GM21723 (cell line): Measurements from ENCODE around the gene EIF5.

ENCODE experiments used
- ATAC-seq: cut with Tn5 transposase; IDR thresholded peaks from one replicate; pipeline ENCODE4 v1.9.1; 2021; ENCODE audit warnings: mild to moderate bottlenecking, moderate library complexity; ENCODE audit not compliant: unreplicated experiment

The EIF5 gene

DNA sequence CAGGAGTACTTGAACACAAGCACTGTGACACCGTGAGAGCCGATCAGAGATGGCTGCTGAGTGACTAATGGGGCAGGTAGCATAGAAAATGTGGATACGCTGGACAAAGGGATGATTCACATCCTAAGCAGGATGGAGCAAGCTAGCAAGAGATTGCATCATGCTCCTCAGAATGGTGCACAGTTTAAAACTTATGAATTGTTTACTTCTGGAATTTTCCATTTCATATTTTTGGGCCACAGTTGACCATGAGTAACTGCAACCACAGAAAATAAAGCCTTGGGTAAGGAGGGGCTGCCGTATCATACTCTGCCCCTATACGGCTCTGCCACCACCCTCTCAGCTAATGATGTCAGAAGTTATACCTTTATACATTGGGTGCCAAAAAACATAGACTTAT, 27.8 kb downstream of the EIF5 start:
- ATAC-seq = no peak

DNA sequence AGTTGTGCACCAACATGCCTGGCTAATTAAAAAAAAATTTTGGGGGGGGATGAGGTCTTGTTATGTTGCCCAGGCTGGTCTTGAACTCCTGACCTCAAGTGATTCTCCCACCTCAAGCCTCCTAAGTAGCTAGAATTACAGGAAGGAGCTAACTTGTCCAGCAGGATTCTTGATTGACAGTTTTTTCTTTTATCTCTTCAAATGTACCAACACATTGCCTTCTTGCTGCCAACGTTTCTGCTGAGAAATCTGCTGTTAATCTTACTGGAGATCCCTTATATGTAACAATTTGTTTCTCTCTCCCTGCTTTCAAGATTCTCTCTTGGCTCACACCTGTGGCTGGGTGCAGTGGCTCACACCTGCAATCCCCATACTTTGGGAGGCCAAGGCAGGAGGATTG, 28.7 kb downstream of the EIF5 start:
- ATAC-seq = no peak

DNA sequence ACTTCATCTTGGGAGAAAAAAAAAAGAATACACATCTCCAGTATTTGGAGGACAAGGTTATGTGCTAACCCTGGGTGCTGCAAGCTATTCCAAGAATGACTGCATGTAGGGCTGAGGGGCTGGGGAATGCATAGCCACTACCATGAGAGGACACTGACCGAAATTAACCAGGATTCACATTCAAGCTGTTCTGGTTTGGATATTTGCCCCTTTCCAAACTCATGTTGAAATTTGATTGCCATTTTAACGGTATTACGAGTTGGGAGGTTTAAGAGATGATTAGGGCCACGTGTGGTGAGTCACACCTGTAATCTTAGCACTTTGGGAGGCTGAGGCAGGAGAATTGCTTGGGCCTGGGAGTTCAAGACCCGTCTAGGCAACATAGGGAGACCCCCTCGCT, 32.7 kb downstream of the EIF5 start:
- no peak for ATAC-seq

DNA sequence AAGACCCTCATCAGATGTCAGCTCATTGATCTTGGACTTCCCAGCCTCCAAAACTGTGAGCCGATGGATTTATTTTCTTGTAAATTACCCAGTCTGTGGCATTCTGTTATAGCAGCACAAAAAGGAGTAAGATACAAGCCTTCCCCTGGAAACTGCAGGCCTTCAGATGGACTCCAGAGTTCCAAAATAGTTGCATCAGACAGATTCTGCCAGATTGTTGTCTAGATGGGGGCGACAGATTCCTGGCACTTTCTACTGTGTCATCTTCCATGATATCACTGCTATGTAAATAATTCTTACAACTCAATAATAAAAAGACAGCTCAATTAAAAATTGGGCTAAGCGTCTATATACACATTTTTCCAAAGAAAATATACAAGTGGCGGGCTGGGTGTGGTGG, 34.0 kb downstream of the EIF5 start:
- no peak for ATAC-seq

DNA sequence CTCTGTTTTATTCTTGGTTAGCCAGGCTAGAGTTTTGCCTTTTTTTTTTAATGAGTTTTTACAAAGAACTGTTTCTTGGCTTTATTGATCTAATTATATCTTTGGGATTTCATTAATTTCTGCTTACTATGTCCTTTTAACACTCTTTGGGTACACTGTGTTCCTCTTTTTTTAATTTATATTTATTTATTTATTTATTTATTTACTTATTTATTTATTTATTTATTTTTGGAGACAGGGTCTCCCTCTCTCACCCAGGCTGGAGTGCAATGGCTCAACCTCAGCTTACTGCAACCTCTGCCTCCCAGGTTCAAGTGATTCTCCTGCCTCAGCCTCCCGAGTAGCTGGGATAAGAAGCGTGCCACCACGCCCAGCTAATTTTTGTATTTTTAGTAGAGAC, 36.0 kb downstream of the EIF5 start:
- no peak for ATAC-seq

DNA sequence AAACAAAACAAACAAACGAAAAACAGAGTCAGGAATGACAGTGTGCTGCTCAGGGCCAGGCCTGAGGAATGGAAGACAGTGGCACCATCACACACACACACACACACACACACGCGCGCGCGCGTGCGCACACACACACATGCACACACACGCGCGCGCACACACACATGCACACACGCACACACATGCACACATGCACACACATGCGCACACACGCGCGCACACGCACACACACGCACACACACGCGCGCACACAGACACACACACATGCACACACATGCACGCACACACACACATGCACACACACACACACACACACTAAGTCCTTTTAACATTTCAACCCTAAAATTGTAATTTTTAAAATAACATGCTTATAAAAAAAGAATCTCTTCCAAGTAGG, 38.0 kb downstream of the EIF5 start:
- ATAC-seq = no peak

DNA sequence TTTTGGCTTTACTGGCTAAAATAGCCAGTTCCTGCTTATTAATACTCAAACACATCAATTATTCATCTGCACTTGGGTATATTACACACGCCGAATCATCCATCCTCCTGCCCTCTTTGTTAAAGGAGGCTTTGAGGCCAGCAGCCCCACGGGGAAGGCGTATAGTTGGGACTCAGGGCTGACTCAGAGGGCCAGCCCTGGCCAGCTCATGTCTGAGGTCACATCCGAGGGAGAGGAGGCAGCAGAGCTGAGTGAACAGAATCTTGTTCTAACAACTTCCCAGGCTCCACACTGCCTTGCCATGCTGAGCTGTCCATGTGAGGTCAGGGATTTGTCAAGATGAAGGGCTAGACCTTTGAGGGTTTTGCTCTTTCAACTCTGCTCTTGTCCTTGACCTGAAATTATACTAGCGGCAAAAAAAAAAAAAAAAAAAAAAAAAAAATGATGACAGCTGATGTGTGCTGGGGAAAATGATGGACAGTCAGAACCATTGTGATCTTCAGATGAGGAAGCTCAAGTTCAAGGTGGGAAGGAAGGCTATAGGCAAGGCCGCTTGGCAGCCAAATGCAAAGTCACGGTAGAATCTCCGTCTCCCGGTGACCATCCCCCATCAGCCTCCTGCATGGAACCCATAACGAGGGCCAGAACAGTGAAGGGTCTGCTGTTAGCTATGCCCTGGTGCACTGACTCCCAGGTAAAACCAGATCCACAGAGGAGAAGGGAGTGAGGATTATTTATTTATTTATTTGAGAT, 38.7 kb downstream of the EIF5 start:
- ATAC-seq = no peak

DNA sequence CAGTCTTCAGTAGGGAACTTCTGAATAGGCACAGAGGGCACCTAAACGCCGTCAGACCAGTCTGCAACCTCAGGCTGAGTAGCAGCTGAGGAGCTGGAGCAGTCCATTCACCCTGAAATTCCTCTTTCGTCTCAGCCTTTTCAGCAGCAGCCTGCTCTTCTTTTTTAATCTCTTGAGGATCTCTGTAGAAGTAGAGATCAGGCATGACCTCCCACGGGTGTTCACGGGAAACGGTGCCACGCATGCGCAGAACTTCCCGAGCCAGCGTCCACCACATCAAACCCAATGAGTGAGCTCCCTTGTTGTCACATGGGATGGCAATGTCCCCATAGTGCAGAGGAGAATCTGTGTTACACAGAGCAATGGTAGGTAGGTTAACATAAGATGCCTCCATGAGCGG, 40.1 kb downstream of the EIF5 start:
- ATAC-seq = no peak

DNA sequence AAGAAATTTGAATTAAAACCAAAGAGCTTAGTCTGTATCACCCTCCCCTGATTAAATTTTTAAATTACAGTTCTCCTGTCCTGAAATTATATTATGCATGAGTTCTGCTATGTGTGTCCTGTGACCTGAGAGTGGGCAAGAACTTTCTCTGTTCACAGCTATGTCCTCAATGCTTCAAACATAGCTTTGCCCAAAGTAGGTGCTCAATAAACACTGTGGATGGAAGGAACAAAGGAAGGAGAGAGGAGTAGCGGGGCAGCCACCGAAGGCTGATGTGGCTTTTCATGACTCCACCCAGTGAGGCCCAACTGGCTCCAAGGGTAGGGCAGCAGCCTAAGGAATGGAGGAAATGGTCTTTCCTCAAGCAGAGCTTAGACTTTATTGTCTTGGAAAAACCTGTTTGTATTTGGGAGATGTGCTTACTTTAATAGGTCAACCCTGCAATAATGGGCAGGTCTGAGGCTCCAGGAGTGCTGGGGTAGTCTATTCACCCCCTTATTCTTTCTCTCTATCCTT, 43.5 kb downstream of the EIF5 start:
- ATAC-seq = no peak

DNA sequence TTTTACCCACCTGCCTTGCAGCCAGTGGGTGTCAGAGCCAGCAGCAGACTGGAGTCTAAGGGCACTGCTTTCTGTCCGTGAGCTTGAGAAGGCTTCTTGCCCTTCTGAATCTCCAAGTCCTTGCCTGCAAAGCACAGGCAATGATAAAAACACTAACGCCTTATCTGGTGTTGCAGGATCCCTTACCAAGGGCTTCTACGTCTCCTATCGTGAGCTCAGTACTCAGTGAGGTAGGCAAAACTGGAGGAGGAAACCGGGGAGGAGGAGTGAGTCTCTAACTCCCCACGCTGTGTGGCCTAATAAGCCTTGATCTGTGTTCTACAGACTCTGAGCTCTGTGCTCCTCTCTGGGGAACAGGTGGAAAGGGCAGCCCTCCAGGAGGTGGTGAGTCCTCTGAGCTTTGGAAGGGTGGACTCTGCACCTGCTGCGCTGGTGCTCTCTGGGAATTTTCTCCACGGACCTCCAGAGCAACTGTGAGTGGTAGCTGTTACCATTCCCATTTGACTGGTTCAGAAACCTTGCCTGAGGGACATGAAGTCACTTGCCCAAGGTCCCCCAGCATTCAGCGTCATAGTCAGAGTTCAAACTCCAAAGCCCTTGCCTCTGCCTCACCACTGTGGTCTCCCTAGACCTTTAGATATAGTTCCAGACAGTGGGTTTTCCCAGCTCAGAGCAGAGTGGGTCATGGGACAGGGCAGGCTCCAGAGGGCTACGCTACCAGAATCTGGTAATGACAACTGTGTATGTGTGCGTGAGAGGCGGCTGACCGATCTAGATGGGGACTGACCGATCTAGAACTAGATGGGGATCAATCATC, 44.2 kb downstream of the EIF5 start:
- ATAC-seq = no peak

DNA sequence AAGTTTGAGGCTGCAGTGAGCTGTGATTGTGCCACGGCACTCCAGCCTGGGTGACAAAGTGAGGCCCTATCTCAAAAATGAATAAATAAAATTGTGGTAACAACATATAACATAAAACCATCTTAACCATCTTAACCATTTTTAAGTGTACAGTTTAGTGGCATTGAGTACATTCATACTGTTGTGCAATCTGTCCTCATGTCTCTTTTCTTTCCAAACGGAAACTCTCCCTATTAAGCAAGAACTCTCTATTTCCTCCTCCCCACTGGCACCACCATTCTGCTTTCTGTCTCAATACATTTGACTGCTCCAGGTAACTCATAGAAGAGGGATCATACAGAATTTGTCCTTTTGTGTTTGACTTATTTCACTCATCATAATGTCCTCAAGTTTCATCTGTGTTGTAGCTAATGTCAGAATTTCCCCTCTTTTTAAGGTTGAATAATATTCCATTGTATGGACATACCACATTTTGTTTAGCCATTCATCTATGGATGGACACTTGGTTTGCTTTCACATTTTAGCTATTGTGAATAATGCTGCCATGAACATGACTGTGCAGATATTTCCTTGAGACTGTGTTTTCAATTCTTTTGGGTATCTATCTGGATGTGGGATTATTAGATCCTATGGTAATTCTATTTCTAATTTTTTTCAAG, 46.8 kb downstream of the EIF5 start:
- ATAC-seq = no peak

DNA sequence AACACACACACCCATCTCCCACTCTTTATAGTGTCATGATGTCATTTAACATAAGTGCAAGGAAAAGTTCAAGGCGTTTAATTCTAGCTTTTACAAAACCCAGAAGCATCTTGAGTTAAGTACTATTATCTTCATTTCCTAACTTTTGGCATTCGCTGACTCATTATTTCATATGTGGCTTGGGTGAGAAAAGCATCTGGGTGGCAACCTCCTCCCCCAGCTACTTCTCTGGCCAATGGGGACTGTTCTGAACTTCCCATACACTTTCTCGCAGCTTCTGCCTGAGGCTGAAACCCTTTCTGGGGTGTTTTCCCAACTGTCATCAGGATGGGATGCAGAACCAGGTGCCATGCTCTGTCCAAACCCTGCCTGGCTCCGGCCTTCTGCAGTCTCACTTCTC, 48.3 kb downstream of the EIF5 start:
- no peak for ATAC-seq

DNA sequence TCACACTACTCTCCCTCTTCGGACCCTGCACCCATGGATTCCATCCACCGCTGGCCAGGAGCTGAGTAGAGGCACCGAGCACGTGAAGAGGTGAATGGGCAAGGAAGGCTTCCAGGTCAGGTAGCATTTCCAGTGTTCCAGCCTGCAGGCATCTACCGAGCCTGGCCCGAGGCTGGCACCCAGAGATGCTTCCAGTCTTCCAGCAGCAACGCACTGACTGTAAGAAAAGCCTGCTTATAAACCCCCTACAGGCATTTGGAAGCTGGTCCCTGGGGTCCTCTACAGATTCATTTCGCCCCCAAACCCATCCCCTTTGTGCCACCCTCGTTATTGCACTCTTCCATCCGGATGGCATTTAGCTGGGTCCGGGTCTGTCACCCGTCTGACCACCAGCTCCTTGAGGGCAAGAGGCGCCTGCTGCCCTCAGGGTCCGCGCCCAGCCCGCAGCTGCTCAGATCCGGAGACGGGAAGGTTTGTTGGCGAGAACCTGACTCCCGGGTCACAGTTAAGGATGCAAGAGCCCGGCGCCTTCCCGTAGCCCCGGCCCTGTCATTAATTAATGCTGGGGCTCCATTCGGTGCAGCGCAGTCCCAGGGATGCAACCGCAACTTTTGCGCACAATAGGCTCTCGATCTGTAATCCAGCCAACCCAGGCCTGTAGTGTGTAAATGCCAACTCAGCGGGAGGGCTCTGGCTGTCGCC, 50.6 kb downstream of the EIF5 start:
- peak; percentile 4 for ATAC-seq

DNA sequence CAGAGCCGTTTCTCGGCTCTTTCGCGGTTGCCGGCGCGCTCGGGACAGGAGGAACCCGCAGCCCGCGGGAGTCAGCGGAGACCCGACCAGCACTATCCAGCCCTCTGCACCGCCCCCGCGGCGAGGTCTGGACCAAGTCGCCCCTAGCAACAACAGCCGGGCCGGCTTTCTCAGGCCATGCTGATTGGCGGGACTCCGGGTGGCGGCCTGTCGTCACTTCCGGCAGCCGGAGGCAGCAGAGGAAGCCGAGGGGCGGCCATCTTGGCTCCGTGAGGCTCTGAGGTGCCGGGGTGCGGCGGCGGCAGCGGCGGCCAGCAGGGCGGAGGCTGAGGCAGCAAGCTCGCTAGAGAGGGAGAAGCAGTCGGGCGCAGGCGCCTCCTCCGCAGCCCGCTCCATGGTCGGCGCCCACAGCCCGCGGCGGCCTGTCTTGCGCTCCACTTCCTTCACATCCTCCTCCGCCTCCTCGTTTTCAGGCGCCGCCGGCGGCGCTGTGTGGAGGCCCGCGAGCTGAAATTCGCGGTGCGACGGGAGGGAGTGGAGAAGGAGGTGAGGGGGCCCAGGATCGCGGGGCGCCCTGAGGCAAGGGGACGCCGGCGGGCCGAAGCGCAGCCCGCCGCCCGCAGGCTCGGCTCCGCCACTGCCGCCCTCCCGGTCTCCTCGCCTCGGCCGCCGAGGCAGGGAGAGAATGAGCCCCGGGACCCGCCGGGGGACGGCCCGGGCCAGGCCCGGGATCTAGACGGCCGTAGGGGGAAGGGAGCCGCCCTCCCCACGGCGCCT, 51.3 kb downstream of the EIF5 start, which contains the start of gene MARK3:
MARK3 (plus strand) TSS at position 264 of the 777 bp plus-strand sequence. CDS start 615 bp downstream, outside the sequence.
- peak; percentile 88 for ATAC-seq

DNA sequence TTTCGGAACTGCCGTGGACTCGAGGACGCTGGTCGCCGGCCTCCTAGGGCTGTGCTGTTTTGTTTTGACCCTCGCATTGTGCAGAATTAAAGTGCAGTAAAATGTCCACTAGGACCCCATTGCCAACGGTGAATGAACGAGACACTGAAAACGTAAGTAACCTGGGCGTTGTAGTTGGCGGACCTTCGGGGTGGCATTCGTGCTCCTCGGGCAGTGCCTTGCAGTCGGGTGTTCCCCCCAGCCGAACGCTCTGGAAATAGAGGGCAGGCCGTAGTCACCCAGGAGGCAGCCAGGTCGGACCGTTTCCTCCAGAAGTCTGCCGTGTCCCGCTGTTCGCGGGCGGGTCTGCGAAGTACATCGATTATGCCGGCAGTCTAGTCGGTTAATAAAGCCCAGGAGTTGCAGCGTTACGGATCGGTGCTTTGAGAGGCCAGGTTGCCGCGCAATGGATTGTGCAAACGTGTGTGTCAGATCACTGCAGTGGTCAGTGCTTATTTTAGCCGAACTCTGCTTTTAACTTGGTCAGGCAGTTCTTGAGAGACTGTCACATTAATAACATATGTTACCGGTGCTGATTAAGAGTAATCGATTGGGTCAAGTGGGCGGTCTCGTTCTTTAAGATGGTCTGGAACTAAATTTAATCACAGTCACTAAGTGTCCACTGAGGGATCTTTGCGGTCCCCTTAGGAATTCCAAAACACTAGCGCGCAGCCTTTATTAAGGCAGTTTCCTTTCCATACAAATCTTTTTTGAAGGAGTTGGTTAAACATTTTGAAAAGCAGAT, 52.1 kb downstream of the EIF5 start:
- ATAC-seq = peak; percentile 27

DNA sequence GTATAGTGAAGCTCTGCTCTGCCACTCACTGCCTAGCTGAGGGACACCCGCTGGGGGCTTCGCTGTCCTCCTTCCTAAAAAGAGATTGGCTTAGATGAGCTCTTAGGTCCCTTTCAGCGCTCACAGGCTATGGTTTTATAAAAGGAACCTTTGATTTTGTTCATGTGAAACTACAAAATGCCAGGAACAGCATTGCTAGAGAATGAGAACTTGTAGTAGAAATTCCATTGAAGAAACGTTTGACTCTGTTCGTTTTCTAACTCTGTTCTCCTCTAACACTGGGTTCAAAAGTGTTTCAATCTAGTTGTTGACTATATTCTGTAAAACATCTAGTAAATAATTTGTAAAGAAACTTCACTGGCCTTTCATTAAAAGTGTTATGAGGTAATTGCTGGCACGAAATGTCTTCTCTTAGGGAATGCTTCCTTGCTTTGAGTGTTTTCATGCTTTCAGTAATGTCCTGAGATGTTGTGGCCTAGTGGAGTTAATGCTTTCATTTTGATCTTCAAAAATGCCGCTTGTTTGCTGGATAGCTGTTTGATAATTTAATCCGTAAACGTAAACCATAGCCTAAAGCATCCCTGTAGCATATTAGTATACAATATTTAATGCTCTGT, 52.8 kb downstream of the EIF5 start:
- ATAC-seq = no peak

DNA sequence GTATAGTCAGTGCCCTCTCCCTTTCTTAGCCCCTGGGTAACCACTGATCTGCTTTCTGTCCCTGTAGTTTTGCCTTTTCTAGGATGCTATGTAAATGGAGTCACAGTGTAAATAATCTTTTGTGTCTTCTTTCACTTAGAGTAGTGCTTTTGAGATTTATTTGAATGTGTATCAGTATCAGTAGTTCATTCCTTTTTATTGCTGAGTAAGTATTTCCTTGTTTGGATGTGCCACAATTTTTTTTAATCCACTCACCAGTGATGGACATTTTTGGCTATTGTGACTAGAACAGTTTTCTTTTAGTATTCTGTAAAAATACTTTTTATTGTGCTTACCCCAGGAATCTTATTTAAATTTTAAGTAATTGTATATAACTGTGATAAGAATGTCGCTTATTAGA, 54.6 kb downstream of the EIF5 start:
- ATAC-seq = no peak

DNA sequence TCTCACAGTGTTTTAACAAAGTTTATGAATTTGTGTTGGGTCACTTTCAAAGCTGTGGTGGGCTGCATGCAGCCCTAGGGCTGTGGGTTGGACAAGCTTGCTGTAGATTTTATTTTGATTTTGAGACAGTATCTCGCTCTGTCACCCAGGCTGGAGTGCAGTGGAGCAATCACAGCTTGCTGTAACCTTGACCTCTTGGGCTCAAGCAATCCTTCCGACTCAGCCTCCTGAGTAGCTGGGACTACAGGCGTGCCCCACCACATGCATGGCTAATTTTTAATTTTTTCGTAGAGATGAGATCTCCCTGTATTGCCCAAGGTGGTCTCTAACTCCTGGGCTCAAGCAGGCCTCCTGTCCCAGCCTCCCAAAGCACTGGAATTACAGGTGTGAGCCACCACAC, 56.6 kb downstream of the EIF5 start:
- ATAC-seq = no peak

DNA sequence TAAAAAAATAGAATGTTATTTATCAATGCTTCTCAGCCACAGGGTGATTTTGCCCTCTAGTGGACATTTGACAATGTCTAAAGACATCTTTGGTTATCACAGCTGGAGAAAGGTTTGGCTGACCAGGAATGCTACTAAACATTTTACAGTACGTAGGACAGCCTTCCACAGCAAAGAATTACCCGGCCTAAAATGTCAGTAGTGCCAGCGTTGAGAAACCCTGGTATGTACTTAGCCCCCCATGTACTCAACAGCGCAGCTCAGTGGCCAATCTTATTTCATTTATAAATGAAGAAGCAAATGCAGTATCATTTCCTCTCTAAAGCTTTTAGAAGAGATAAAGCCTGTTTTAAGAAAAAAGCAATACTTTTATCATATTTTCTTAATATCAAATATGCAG, 57.0 kb downstream of the EIF5 start:
- ATAC-seq = no peak
